ENCODE results near the gene ATP8A1.

Gene ATP8A1

DNA sequence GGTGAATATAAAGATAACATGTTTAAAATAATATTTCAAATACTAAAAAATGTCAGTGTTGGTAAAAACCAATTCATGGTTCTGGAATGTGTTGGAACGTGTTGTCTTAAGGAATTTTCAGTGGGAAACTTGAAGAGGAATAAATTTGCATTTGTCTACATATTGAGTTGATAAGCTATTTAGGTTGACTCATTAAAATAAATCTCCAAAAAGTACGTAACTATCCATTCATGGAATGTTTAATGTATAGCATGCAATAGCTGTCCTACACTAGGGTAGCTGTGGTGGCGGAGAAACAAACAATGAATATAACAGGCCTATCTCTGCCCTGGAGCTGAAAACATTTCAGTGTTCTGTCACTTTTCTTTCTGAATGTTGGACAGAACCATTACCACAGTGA is 239.4 kb downstream of the ATP8A1 start:
- no peak for DNase-seq (ENCODE audit: low read depth in 2 of 2, low spot score in 1 of 2)

DNA sequence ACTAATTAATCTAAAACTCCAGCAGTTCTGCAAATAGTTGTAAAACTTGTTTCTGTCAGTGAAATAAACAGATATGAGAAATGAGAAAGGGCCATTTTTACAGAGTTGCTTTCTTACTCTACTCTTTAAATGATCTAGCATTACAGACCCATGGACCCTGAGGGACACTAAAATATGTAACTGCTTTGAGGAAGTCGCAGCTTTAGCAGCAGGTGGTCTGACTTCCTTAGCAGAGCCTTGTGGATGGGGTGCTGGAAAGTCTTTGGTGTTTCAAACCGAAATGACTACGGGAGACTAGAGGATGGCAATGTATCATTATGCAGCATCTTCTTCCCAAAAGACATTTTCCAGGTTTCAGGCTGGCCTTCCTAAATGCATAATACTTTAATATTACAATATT is 240.9 kb downstream of the ATP8A1 start:
- no peak for DNase-seq (ENCODE audit: low read depth in 2 of 2, low spot score in 1 of 2)

DNA sequence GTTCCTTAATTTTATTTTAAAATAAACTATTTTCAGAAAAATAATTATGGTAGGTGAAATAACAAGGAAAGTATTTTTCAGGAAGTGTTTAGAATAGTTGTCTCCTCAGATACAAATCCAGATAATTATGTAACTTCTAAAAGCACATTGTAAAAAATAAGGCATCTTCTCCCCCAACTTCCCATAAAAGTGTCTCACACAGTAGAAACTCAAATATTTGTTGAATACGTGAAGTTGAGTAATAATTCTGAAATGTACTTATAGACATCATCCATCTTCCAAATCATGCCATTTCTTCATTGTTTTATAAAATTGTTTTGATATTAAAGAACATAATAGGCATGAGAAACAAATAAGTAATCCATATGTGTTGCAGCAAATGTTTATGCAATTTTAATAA is 241.6 kb downstream of the ATP8A1 start:
- no peak for DNase-seq (ENCODE audit: low read depth in 2 of 2, low spot score in 1 of 2)

DNA sequence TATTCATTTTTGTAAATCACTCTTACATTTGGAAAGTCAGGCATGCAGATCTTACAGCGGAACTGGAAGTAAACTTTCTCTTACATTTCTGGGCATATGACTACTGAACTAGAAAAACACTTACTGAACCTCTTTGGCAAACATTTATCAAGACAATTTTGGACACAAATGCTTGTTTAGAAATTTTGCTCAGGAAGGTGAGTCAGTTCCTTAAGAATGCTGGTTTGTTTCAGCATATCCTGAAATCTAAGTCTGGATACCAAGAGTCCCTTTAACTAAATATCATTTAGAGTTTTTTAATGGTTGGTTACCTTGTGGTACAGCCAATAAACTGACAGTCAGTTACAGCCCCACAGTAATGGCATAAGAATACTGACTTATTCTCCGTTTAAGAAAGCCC is 244.7 kb downstream of the ATP8A1 start:
- DNase-seq (ENCODE audit: low read depth in 2 of 2, low spot score in 1 of 2) = no peak

DNA sequence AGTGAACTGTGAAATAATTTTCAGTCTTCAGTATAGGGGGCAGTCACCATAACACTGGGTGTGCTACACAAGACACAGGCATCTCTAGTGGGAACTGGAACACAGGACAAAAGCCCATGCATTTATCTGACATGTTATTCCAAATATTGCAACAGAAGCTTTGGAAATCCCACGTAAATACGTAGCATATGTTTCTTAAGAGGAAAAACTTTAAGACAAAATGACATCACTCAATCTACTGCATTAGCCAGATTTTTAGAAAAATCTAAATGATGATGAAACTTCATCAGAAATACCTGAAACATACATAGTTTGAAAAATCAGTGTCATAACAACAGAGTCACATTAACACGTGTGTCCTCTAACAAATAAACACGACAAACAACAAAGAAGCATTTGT is 245.1 kb downstream of the ATP8A1 start:
- DNase-seq (ENCODE audit: low read depth in 2 of 2, low spot score in 1 of 2) = no peak

DNA sequence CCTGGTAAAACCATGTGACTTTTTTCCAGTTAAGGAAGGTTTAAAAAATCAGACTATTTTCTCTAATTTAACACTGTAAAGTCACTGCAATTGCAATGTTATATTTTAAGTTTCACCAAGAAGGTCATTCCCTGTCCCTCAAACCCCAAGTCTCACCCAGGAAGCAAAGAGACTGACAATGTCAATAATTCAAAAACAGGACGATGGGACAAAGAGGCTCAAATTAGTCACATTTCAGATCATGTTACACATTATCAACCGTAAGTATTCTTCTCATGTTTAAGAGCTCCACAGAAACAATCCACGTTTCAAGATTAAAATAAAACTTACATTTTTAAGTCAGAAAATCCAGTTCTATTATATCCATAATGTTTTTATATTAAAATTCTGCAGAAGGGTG is 246.5 kb downstream of the ATP8A1 start:
- no peak for DNase-seq (ENCODE audit: low read depth in 2 of 2, low spot score in 1 of 2)

DNA sequence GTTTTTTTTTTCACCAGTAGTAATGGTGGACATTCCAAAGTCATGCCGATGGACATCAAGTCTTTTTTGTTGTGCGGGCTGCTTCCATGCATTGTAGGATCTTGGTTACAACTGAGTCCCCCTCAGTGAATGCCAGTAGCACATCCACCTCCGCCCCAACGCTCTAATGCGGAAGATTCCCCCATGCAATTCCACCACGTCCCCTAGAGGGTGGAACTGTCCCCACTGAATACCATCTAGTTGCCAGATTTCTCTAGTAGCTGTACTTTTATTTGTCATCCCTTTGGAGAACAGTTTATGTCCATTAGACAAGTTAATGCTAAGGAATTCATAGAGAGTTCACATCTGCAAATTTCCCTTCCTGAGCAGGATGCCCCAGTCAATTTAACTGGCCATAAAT is 252.9 kb downstream of the ATP8A1 start:
- no peak for DNase-seq (ENCODE audit: low read depth in 2 of 2, low spot score in 1 of 2)

DNA sequence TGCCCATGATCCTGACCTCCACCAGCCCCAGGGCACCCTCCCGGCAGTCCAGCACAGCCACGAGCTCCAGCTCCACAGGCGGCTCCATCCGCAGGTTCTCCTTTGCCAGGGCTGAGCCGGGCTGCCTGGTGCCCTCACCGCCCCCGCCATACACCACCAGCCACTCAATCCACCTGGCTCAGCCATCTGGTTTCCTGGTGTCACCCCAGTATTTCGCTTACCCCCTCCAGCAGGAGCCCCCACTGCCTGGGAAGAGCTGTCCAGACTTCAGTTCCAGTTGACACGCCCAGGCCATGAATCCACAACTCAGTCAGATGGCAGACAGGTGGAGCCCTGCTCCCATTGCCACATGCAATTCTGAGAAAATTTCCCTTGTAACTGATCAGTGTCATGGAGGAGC is 255.7 kb downstream of the ATP8A1 start:
- DNase-seq (ENCODE audit: low read depth in 2 of 2, low spot score in 1 of 2) = no peak

DNA sequence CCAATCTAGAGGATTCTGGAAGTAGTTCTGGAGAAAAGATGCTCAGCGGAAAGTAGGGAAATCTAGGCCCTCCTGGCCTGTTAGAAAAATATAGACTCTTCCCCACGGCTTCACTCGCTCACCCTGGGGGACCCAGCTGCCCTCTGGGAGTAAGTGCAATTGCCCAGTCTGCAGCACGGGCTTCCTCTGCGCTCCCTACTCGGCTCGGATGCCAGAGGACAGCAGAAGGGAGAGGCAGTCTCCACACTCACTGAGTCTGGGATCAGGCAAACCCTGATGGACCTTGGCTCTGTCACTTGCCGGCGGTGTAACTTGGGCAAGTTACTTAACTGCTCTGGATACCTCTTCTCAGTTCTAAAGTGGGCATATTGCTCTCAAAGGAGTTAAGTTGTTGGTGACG is 257.5 kb downstream of the ATP8A1 start:
- no peak for DNase-seq (ENCODE audit: low read depth in 2 of 2, low spot score in 1 of 2)

DNA sequence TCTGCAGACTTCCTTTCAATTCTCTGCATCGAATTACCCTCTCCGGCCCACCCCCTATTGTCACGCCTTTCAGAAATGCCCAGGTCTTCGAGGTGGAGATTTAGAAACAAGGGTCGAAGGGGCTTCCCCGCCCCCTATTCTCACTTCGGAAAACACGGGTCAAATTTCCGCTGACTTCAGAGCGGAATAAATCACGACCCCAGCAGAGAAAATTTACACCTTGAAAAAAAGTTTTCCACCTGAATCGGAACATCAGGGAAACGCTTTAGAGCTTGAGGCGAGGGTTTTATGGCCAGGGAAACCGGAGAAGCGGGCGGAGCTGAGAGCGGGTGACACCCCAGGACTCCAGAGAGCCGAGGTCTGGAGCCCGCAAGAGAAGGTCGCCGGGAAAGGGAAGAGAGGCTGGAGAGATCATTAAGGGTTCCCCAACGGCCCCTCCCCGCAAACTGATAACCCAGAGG is 258.0 kb downstream of the ATP8A1 start:
- no peak for DNase-seq (ENCODE audit: low read depth in 2 of 2, low spot score in 1 of 2)

DNA sequence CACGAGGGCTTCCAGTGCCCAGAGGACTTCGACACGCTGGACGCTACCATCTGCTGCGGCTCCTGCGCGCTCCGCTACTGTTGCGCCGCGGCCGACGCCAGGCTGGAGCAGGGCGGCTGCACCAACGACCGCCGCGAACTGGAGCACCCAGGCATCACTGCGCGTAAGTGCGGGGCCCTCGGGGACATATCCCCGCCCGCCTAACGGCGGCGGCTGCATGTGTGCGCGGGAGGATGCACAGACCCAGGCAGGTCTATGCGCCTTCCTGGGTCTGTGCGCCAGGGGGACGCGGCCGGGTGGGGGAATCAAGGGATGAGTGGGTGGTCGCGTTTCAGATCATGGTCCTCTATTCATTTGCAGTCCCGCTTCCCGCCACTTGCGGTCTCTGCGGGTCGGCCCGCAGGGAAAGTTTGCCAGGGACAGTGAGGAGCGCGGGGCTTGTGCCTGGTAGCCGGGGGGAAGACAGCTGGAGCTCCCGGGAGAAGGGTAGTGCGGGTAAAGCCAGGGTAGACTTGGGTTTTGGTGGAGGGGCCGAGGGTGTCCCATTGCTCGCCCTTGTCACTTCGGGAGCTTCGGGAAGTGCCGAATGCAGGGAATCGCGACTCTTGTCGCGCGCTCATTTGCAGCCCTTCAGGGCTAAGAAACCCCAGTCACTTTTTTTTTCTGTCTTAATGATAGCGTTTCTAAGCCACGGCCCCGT is 258.6 kb downstream of the ATP8A1 start:
- no peak for DNase-seq (ENCODE audit: low read depth in 2 of 2, low spot score in 1 of 2)

DNA sequence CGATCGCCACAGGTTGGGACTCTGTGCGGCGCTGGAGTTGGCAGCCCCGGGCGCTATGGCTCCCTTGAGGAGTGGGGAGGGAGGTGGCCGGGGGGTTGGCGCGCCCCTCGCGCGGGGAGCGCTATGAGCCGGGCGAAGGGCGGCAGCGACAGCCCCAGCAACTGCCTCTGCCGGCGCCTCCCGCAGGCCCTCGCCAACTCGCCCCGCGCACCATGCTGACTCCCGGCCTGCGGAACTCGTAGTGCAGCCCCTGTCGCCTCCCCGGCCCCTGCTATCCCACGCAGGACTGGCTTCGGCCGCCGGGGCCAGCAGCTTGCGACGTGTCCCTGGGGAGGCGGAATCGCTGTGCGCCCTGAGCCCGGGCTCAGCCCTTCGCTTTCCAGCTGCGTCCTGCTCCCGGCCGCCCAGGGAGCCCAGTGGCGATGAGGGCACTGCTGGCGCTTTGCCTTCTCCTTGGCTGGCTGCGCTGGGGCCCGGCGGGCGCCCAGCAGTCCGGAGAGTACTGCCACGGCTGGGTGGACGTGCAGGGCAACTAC is 259.2 kb downstream of the ATP8A1 start:
- no peak for DNase-seq (ENCODE audit: low read depth in 2 of 2, low spot score in 1 of 2)

DNA sequence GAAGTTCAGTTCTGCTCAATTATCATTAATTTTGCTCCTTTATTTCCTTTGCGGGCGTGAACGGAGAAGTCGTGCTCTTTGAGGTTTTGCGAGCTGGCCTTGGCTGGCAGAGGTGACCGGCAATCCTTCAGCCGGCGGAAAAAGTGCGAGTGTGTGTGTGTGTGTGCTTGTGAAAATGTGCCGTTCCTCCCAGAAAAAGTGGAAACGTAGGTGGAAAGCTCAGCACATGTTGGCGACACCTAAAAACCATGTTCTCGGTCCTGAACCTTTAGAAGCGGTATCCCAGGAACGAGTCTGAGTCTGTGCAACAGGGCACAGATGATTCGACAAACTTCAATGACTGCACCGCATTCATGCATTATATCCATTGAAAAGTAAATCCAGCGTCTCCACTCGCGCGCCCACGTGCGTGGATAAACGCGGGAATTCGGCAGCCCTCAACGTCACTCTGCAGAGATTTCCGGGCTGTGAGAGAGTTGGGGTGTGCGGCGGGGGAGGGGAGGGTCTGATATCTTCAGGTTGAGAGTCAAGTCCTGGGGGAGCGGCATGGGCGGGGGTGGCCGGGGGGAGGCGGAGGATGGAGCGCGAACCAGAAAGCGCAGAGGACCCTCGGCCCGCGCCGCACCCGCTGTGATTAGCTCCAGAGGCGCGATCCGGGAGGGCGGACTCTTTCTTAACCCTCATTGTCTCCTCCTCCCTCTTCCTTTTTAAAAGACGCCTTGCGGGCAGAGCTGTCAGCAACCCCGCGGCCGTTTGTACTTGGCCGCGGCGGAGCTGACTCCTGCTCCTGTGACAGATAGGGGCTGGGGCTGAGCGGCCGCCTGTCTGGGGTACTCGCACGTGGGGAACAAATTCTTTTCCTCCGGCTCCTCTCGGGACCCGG is 259.9 kb downstream of the ATP8A1 start, which contains the start of gene SHISA3:
Gene SHISA3 (plus strand): TSS at position 737 of the 883 bp plus-strand sequence. CDS start 569 bp downstream, outside the sequence.
- no peak for DNase-seq (ENCODE audit: low read depth in 2 of 2, low spot score in 1 of 2)

DNA sequence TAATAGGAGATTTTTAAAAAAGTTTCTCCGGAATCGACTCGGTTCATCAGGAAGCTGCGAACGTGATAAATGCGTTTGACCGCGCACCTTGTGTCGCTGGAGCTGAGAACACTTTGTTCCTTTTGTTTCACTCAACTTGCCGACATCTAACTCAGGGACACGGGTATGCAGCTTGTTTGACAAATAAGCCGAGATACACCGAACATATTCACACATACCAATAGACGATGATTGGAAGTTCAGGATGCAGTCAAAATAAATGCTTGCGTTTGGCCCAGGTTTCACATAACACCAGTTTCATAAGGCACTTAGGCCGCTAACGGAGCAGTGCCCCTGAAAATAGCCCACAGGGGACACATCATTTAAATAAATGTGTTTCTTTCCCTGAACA is 260.5 kb downstream of the ATP8A1 start:
- DNase-seq (ENCODE audit: low read depth in 2 of 2, low spot score in 1 of 2) = no peak

DNA sequence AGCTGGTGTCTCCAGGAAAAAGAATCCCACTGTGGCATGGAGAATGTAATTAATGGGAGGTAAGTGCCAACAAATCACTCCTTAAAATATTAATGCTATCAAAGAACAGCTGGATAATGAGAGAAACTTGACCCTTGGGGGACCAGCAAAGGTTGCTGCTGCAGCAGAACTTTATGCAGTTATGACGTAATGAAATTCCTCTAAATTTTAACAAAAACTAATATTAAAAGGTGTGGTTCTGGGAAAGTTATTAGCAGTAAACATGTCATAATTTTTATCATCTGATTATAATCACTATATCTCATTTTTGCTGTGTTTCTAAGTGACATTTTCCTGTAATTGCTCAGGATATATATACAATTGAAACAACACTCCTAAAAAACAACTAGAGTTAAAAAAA is 261.3 kb downstream of the ATP8A1 start:
- DNase-seq (ENCODE audit: low read depth in 2 of 2, low spot score in 1 of 2) = no peak

DNA sequence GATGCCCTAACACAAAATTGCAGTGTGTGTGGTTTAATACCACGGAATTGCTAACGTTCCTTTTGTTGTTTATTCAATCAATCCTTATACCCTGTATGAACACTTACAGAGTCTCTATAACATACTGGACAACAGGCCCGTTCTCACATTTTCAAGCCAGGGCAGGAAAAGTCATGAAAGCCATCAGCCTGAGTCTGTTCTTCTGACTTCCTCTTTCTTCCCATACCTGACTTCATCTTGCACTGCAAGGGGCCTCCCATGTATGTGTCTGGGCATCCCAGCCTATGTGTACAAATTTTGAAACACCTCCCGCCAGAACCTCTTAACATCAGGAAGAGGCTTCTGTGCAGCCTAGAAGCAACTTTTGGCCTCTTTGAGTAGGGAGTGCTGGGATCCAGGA is 264.5 kb downstream of the ATP8A1 start:
- DNase-seq (ENCODE audit: low read depth in 2 of 2, low spot score in 1 of 2) = no peak

DNA sequence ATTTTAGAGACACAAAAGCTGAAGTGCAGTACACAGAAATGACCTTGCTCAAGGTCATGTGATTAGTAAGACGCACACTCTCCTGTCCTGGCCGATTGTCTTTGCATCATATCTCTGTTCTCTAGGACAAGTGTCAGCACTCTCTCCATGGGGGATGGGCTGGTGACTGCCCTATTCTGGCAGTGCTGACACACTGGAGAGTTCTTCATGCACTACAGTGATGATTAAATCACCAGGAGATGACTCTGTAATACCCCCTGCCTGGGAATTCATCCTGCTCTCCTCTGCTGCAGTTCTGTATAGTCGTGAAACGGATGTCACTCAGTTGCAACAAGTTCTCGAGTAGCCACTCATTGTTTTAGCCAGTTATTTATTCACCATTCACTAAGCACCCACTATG is 264.9 kb downstream of the ATP8A1 start:
- no peak for DNase-seq (ENCODE audit: low read depth in 2 of 2, low spot score in 1 of 2)

DNA sequence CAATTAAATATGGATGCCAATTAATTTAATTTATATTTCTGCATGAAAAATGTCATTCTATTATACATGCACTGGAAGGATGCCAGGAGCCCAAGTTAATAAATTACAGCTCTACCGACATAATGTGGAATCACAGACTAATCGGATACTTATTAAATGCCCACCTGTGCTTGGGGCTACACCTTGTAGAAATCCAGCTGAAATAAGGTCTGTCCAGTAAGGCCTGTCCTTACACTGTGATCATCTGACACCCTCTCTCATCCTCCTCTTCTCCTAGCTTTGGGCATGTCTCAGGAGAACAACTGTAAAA is 265.6 kb downstream of the ATP8A1 start:
- no peak for DNase-seq (ENCODE audit: low read depth in 2 of 2, low spot score in 1 of 2)

DNA sequence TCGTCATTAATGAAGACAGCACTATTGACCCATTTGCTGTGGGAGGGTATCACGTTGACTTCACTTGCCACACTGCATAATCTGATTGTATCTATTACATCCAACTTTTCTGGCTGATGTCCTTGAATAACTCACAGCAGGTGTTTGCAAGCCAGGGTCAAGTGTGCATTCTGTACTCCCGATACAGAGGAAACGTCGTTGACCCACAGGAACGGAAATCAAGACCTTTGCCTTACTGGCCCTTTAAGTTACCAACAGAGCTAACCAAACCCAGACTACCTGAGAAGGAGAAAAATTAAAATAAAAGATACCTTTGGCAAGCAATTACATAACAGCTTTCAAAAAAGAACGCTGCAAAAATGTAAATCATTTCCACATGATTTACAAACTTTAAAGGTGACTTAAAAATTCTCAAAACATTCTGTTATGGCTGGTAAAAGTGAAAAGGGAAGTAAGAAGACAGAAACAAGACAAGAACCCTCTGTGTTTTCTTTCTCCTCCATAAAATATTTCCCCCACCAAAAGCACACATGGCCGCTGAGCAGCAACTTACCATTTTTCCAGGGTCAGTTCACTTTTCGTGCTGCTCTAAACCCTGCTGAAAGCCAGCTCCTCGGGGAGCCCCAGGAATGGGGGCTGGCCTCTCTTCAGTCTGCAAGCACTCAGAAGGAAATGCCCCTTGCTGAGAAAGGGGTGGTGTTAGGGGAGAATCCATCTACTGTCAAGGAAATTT is 266.1 kb downstream of the ATP8A1 start:
- no peak for DNase-seq (ENCODE audit: low read depth in 2 of 2, low spot score in 1 of 2)

DNA sequence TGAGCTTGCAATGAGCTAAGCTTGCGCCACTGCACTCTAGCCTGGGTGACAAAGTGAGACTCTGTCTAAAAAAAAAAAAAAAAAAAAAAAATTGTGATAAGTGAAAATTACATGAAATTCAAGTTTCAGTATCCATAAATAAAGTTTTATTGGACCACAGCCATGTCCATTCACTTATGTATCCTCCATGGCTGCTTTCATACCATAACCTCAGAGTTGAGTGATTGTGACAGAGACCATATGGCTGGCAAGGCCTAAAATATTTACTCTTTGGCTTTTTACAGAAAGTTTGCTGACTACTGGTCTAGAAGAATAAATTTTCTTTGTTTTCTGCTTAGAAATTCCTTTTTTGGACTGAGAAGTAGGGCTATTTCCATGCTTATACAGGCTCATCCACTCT is 271.4 kb downstream of the ATP8A1 start:
- DNase-seq (ENCODE audit: low read depth in 2 of 2, low spot score in 1 of 2) = no peak

DNA sequence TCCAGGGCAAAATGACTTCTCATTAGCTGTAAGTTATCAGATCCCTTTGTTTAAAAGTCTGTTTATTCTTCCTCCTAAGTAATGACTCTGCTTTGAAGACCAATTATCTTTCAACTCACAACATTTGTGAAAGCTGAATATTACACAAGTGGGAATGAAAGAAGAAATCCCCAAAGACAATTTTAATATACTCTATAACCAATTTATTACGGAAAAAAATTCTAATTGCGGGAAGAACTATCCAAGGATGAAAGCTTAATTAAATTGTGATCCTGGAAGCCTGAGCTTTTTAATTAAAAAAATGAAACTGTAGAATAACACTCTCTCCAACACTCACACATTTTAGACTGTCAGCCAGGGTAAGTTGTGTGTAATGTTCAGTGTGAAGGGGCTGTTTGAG is 275.2 kb downstream of the ATP8A1 start:
- no peak for DNase-seq (ENCODE audit: low read depth in 2 of 2, low spot score in 1 of 2)

DNA sequence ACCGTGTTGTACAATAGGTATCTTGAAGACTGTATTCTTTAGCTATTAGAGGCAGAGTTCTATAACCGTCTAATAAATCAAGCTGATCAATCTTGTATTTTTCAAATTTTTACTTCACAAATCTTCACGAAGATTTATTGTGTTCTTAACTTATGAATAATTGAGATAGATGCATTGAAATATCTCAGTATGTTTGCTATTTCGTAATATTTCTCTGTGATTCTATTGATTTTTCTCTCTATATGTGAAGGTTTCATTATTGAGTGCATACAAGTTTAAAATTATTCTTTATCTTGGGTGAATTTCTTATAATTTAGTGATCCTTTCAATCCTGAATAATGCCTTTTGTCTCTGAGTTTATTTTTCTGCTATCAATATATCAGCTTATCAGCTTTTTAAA is 279.4 kb downstream of the ATP8A1 start:
- no peak for DNase-seq (ENCODE audit: low read depth in 2 of 2, low spot score in 1 of 2)
